CD14-positive monocyte (primary cell): ENCODE measurements around the gene ZNF610. TPM values are rescaled to one million over a fixed set of nuclear protein-coding genes. Genes with fewer than 3 reads are reported as not detected.
"Not testable (repeated sequence)": the region's sequence is repeated elsewhere in the genome, so short reads cannot be mapped to it uniquely, and the experiment has no call there.

Experiments
- DNase-seq, 3 donors: peaks; one replicate each; pipeline ENCODE4 v3.0.0-alpha.2; 2011 to 2022
- H2AFZ ChIP-seq: 2 replicates; pipeline ENCODE4 v1.6.0; 2012; ENCODE audit warnings: mild to moderate bottlenecking, low read depth, low read length, inconsistent platforms; ENCODE audit not compliant: insufficient read depth, poor library complexity, severe bottlenecking
- H3K27ac ChIP-seq, 2 donors: 1 replicate in 1 of 2; 2 replicates in 1 of 2; pipeline ENCODE4 v1.5.1; 2012 to 2013; ENCODE audit warnings: low read length in 2 of 2, control low read depth in 1 of 2, inconsistent platforms in 1 of 2, low read depth in 1 of 2, mild to moderate bottlenecking in 1 of 2
- H3K27me3 ChIP-seq, 2 donors: one replicate each; pipeline versions ENCODE4 v1.6.0 to v1.6.1; 2011 to 2013; ENCODE audit warnings: low read length in 2 of 2; ENCODE audit not compliant: control insufficient read depth in 2 of 2, insufficient read depth in 2 of 2
- H3K36me3 ChIP-seq, 2 donors: replicated peaks in 1 of 2; 1 replicate in 1 of 2; 2 replicates in 1 of 2; pipeline versions ENCODE4 v1.5.1 to v1.6.1; 2012 to 2013; ENCODE audit warnings: low read length in 2 of 2, control low read depth in 1 of 2, inconsistent platforms in 1 of 2, mild to moderate bottlenecking in 1 of 2; ENCODE audit not compliant: insufficient read depth in 2 of 2, control insufficient read depth in 1 of 2
- H3K4me1 ChIP-seq, 2 donors: 1 replicate in 1 of 2; 2 replicates in 1 of 2; pipeline versions ENCODE4 v1.5.1 to v1.6.1; 2012 to 2013; ENCODE audit warnings: low read length in 2 of 2, control low read depth in 1 of 2, inconsistent platforms in 1 of 2, mild to moderate bottlenecking in 1 of 2, moderate library complexity in 1 of 2; ENCODE audit not compliant: insufficient read depth in 2 of 2, control insufficient read depth in 1 of 2
- H3K4me2 ChIP-seq: replicated peaks from 2 replicates; pipeline ENCODE3; 2012; ENCODE audit warnings: low read length, moderate library complexity, mild to moderate bottlenecking; ENCODE audit not compliant: poor library complexity, severe bottlenecking; ENCODE audit errors: extremely low read depth
- H3K4me3 ChIP-seq, 3 experiments: fragments of 200-600 bp in 1 of 3; sonication (generic) in 1 of 3; replicated peaks in 1 of 3; 1 replicate in 2 of 3; 2 replicates in 1 of 3; pipeline ENCODE4 v1.5.1; 2011 to 2013; ENCODE audit warnings: low read length in 3 of 3, mild to moderate bottlenecking in 3 of 3, control low read depth in 2 of 3, low read depth in 2 of 3, inconsistent platforms in 1 of 3, moderate library complexity in 1 of 3
- H3K79me2 ChIP-seq: 2 replicates; pipeline ENCODE4 v1.6.0; 2012; ENCODE audit warnings: mild to moderate bottlenecking, control low read depth, inconsistent platforms, low read length, moderate library complexity; ENCODE audit not compliant: insufficient read depth
- H3K9ac ChIP-seq: 2 replicates; pipeline ENCODE4 v1.6.0; 2017; ENCODE audit warnings: low read length, mild to moderate bottlenecking; ENCODE audit not compliant: insufficient read depth, poor library complexity, severe bottlenecking
- H3K9me3 ChIP-seq, 2 donors: replicated peaks in 1 of 2; 1 replicate in 1 of 2; 2 replicates in 1 of 2; pipeline versions ENCODE4 v1.5.1 to v1.6.1; 2012 to 2013; ENCODE audit warnings: low read length in 2 of 2, control low read depth in 1 of 2; ENCODE audit not compliant: control insufficient read depth in 1 of 2, insufficient read depth in 1 of 2
- H4K20me1 ChIP-seq: 2 replicates; pipeline ENCODE4 v1.6.0; 2012; ENCODE audit warnings: mild to moderate bottlenecking, low read length, control low read depth, moderate library complexity; ENCODE audit not compliant: insufficient read depth
- H3K27ac Mint-ChIP-seq, 7 donors: one replicate each; pipeline ENCODE4 v1.8.0; 2020; ENCODE audit warnings: mild to moderate bottlenecking in 7 of 7, mixed read lengths in 7 of 7, moderate library complexity in 6 of 7, inconsistent platforms in 2 of 7
- H3K27me3 Mint-ChIP-seq, 3 donors: one replicate each; pipeline ENCODE4 v1.8.0; 2021 to 2022; ENCODE audit warnings: low read depth in 3 of 3, mild to moderate bottlenecking in 3 of 3, mixed read lengths in 3 of 3, moderate library complexity in 3 of 3, inconsistent platforms in 1 of 3
- H3K36me3 Mint-ChIP-seq, 2 donors: one replicate each; pipeline ENCODE4 v1.8.0; 2020; ENCODE audit warnings: mixed read lengths in 2 of 2, inconsistent platforms in 1 of 2, mild to moderate bottlenecking in 1 of 2
- H3K4me1 Mint-ChIP-seq: one replicate; pipeline ENCODE4 v1.8.0; 2020; ENCODE audit warnings: mild to moderate bottlenecking, mixed read lengths
- H3K4me3 Mint-ChIP-seq, 2 donors: one replicate each; pipeline ENCODE4 v1.8.0; 2020; ENCODE audit warnings: mild to moderate bottlenecking in 2 of 2, mixed read lengths in 2 of 2, moderate library complexity in 1 of 2
- H3K9me3 Mint-ChIP-seq, 7 donors: one replicate each; pipeline ENCODE4 v1.8.0; 2020 to 2022; ENCODE audit warnings: mixed read lengths in 7 of 7, mild to moderate bottlenecking in 6 of 7, moderate library complexity in 6 of 7, inconsistent platforms in 2 of 7
- CTCF ChIP-seq: fragments of 200-600 bp; IDR thresholded peaks from one replicate; pipeline ENCODE4 v1.8.0; 2022; ENCODE audit warnings: antibody characterized with exemption, mild to moderate bottlenecking
- WGBS: methylation state at CpG from one replicate; pipeline ENCODE4 v1.1.5; 2013; ENCODE audit warnings: missing lambda C conversion rate; ENCODE audit not compliant: insufficient coverage; 5-methylcytosine and 5-hydroxymethylcytosine counted together
- intact Hi-C, 2 donors: fragments of 100-400 bp; cut with micrococcal nuclease; formaldehyde crosslinking; loops; one replicate each; pipeline versions ENCODE4 v1.15.0 to v1.15.1; 2023
- polyA plus RNA-seq, 3 donors: library from polyadenylated mRNA; depleted of rRNA in 1 of 3; unstranded in 2 of 3; stranded (reverse) in 1 of 3; fragments of 300-500 nt in 2 of 3; fragments of >200 nt in 1 of 3; fragmentation: Illumina TruSeq in 2 of 3; gene quantifications; 1 replicate in 2 of 3; 2 replicates in 1 of 3; pipeline ENCODE4 v1.2.3, GENCODE V29; 2012 to 2021

Gene ZNF610
- polyA plus RNA-seq, 3 donors: not detected

DNA sequence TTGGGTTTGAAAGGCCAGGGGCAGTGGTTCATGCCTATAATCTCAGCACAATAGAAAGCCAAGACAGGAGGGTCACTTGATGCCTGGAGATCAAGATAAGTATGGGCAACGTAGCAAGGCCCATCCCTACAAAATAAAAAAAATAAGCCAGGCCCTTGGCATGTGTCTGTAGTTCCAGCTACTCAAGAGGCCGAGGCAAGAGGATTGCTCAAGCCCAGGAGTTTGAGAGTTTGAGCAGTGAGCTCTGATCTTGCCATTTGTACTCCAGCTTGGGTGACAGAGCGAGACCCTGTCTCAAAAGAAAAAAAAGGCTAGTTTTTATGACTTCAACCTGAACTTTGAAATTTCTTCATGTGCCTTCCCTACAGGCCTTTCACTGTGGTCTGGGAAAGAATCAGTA, 44.3 kb upstream of the ZNF610 start:
- H3K9me3 Mint-ChIP-seq: peaks cover 40 to 79% (median 74%) of the 10 kb centered on the region in 7 donors
- no peak overlapping the region for H3K4me2 ChIP-seq
- 100% methylated on average over 1 of the region's 3 CpGs for WGBS

DNA sequence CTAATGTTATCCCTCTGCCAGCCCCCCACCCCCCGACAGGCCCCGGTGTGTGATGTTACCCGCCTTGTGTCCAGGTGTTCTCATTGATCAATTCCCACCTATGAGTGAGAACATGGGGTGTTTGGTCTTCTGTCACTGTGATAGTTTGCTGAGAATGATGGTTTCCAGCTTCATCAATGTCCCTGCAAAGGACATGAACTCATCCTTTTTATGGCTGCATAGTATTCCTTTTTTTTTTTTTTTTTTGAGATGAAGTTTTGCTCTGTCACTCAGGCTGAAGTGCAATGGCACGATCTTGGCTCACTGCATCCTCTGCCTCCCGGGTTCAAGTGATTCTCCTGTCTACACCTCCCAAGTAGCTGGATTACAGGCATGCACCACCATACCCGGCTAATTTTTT, 43.1 kb upstream of the ZNF610 start:
- not testable (repeated sequence) for H3K27ac Mint-ChIP-seq, H3K79me2 ChIP-seq, H3K4me2 ChIP-seq, H4K20me1 ChIP-seq, H3K27me3 Mint-ChIP-seq, H2AFZ ChIP-seq, H3K27me3 ChIP-seq, H3K9ac ChIP-seq, H3K4me3 ChIP-seq, H3K4me3 Mint-ChIP-seq, H3K27ac ChIP-seq, DNase-seq
- H3K4me1 ChIP-seq: peaks cover 13 to 15% of the 10 kb centered on the region in 2 donors
- Mint-ChIP-seq H3K9me3 (peaks cover 35 to 69% (median 67%) of the 10 kb centered on the region in 7 donors), H3K36me3 (peaks cover 26 to 39% of the 10 kb centered on the region in 2 donors), H3K4me1 (peaks cover 14% of the 10 kb centered on the region)
- WGBS: no CpG with 5 or more reads among the region's 6 CpGs
- peaks cover 55 to 61% of the 10 kb centered on the region in 2 donors for H3K9me3 ChIP-seq
- peaks cover 14 to 37% of the 10 kb centered on the region in 2 donors for H3K36me3 ChIP-seq
- intact Hi-C loops: loop anchor here (10.0 kb wide), 1 partner anchor 1172 kb away; the partner anchor contains the start of gene ZNF813 (in 2 of the 2)

More for the DNA sequence above, 44.3 kb upstream of the ZNF610 start:
- no peak overlapping the region for H3K4me3 ChIP-seq
- intact Hi-C loops: loop anchor here (10.0 kb wide), 1 partner anchor 1173 kb away; the partner anchor contains the start of gene ZNF813 (in 2 of the 2)
- H3K9me3 ChIP-seq: peaks cover 63 to 73% of the 10 kb centered on the region in 2 donors
- H3K79me2 ChIP-seq: peaks cover 3% of the 10 kb centered on the region
- no peaks in the 10 kb centered on the region for H4K20me1 ChIP-seq
- H3K27ac ChIP-seq: no peak overlapping the region
- H3K36me3 ChIP-seq: peaks cover 23 to 48% of the 10 kb centered on the region in 2 donors
- H3K4me3 Mint-ChIP-seq: no peak overlapping the region
- peaks cover 8% of the 10 kb centered on the region for H3K4me1 Mint-ChIP-seq
- peaks cover 7 to 8% of the 10 kb centered on the region in 2 donors for H3K4me1 ChIP-seq
- no peaks in the 10 kb centered on the region for H3K27me3 ChIP-seq
- H3K27me3 Mint-ChIP-seq: peaks cover 0 to 1% (median 0%) of the 10 kb centered on the region in 3 donors
- no peak overlapping the region for H3K9ac ChIP-seq
- DNase-seq: no peak
- H3K27ac Mint-ChIP-seq: no peak overlapping the region
- TF ChIP-seq CTCF: no peak
- no peak overlapping the region for H2AFZ ChIP-seq
- H3K36me3 Mint-ChIP-seq: peaks cover 33 to 48% of the 10 kb centered on the region in 2 donors
